PFSK-1 (cell line): ENCODE data around the gene GUCY2C.

Experiments used
- FOXP2 ChIP-seq: optimal IDR thresholded peaks from 2 replicates; pipeline ENCODE3; 2011; ENCODE audit warnings: borderline replicate concordance, control low read depth, inconsistent platforms; ENCODE audit not compliant: insufficient read depth; ENCODE audit errors: extremely low read length, extremely low read depth
- POLR2AphosphoS5 ChIP-seq: IDR thresholded peaks from 2 replicates; pipeline ENCODE4 v1.6.1; 2012; ENCODE audit warnings: low read depth, mild to moderate bottlenecking, control low read depth, low read length, moderate library complexity
- REST ChIP-seq, 2 experiments: IDR thresholded peaks; 2 replicates each; pipeline versions ENCODE4 v1.6.1 to v1.8.0; 2011 to 2012; ENCODE audit warnings: low read depth in 2 of 2, low read length in 2 of 2, control low read depth in 1 of 2, inconsistent platforms in 1 of 2, mild to moderate bottlenecking in 1 of 2, moderate library complexity in 1 of 2; ENCODE audit not compliant: insufficient read depth in 1 of 2
- SIN3A ChIP-seq: IDR thresholded peaks from 2 replicates; pipeline ENCODE4 v1.6.1; 2012; ENCODE audit warnings: mild to moderate bottlenecking, low read length, moderate library complexity, borderline replicate concordance; ENCODE audit not compliant: insufficient read depth
- TAF1 ChIP-seq: IDR thresholded peaks from 2 replicates; pipeline ENCODE4 v1.6.1; 2012; ENCODE audit warnings: low read length, control low read depth, borderline replicate concordance; ENCODE audit not compliant: insufficient read depth

The GUCY2C gene

DNA sequence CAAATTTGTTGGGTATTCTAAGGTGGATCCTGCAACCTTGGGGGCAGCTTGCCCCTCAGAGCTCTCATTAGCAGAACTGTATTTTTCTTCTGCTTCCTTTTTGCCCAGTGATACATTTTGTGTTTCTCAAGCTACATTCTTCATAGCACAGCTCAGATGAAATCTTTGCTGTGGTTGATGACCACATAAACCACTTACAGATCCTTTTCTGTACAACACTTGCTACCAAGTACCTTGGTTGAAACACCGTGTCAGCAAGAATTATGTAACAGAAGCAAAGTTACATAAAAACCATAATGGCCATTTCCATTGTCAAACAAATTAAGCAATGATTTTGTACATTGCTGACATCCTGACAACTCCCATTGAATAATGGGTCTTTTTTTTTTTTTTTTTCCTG is 119.1 kb downstream of the GUCY2C start:
- TF ChIP-seq FOXP2: no peak
- TF ChIP-seq POLR2AphosphoS5: no peak
- TF ChIP-seq TAF1: no peak
- TF ChIP-seq SIN3A: no peak
- TF ChIP-seq REST (IDR thresholded peaks at IDR 0.05; ENCODE audit: insufficient read depth in 1 of 2, low read depth in 2 of 2, low read length in 2 of 2): no peak

DNA sequence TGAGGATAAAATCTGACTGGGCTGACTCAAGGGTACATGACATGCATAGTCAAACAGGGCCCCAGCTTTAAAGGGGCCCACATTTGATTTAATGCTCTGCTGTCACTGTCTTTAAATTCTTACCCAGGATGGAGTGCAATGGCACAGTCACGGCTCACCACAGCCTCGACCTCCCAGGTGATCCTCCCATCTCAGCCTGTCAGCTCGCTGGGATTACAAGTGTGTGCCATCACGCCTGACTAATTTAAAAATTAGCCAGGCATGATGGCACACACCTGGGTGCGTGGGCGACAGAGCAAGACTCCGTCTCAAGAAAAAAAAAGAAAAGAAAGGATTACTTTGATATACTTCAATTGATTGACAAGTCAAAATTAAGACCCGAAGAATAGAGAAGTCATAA is 119.5 kb downstream of the GUCY2C start:
- TF ChIP-seq TAF1: no peak
- no peak for TF ChIP-seq FOXP2
- no peak for TF ChIP-seq REST (IDR thresholded peaks at IDR 0.05; ENCODE audit: insufficient read depth in 1 of 2, low read depth in 2 of 2, low read length in 2 of 2)
- no peak for TF ChIP-seq SIN3A
- TF ChIP-seq POLR2AphosphoS5: no peak

DNA sequence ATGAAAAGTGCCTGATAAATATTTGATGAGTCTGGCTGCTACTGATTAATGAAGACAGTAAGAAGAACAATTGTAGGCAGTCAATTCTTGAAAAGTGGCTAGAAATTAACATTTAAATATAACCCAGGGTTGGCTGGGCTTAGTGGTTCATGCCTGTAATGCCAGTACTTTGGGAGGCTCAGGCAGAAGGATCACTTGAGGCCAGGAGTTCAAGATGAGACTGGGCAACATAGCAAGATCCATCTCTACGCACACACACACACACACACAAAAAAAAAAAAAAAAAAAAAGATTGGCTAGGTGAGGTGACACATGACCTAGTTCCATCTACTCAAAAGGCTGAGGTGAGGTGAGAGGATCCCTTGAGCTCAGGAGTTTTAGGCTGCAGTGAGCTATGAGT is 120.8 kb downstream of the GUCY2C start:
- TF ChIP-seq FOXP2 (no peak), TAF1 (no peak), REST (IDR thresholded peaks at IDR 0.05; ENCODE audit: insufficient read depth in 1 of 2, low read depth in 2 of 2, low read length in 2 of 2) (no peak), SIN3A (no peak), POLR2AphosphoS5 (no peak)

DNA sequence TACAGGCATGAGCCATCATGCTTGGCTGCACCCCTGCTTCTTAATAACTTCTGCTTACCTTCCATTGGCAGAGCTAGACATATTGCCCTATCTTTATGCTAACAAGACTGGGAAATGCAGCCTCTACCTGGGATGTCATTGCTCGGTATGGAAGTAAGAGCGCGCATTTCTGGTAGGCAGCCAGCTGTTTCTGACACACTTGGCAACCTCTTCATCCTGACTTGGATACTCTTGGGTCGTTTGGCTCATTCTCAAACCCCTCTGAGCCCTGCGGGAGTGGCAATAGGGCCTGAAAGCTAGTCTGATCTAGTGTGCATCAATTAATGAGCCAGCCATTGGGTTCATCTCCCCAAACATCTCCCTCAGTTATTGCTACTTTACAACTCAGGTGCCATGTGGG is 123.3 kb downstream of the GUCY2C start:
- TF ChIP-seq REST (IDR thresholded peaks at IDR 0.05; ENCODE audit: insufficient read depth in 1 of 2, low read depth in 2 of 2, low read length in 2 of 2): no peak
- no peak for TF ChIP-seq SIN3A
- no peak for TF ChIP-seq FOXP2
- no peak for TF ChIP-seq POLR2AphosphoS5
- no peak for TF ChIP-seq TAF1

- no peak for TF ChIP-seq POLR2AphosphoS5
- TF ChIP-seq FOXP2: no peak
- no peak for TF ChIP-seq REST (IDR thresholded peaks at IDR 0.05; ENCODE audit: insufficient read depth in 1 of 2, low read depth in 2 of 2, low read length in 2 of 2)
- no peak for TF ChIP-seq TAF1
- TF ChIP-seq SIN3A: no peak
Observed at GRCh38 chr12:14572401-14572800, 124.0 kb downstream of the GUCY2C start.
